OCI-LY7 (cell line): ENCODE measurements around the gene STMND1. TPM values are rescaled to one million over a fixed set of nuclear protein-coding genes. Genes with fewer than 3 reads are reported as not detected.

Experiments
- BruUV-seq: library from RNA; stranded (reverse); fragments of 400-500 nt; replicated peaks from 2 replicates; lab custom pipeline; 2021; lab: Mats Ljungman, UMichigan
- CTCF ChIA-PET: fragments of 300-600 bp; sonication (Branson Sonifier 250); formaldehyde crosslinking; loops from one replicate; lab custom pipeline; 2022; ENCODE audit warnings: antibody characterized with exemption; ENCODE audit not compliant: unreplicated experiment; lab: Charles Lee
- POLR2A ChIA-PET: fragments of 300-600 bp; sonication (Branson Sonifier 250); formaldehyde crosslinking; loops from one replicate; lab custom pipeline; 2022; ENCODE audit warnings: antibody characterized with exemption; lab: Charles Lee
- DNase-seq: peaks from one replicate; pipeline ENCODE4 v3.0.0-alpha.2; 2015; ENCODE audit warnings: low spot score
- H2AFZ ChIP-seq: fragments of 200-600 bp; sonication (generic), shearing (Covaris generic); 2 replicates; pipeline ENCODE4 v1.6.1; 2014; ENCODE audit warnings: mild to moderate bottlenecking, antibody characterized with exemption, low read length, moderate library complexity
- H3K27ac ChIP-seq: fragments of 200-600 bp; sonication (generic); 2 replicates; pipeline ENCODE4 v1.5.1; 2014; ENCODE audit warnings: mixed run types, low read depth, mild to moderate bottlenecking, moderate library complexity, low read length, inconsistent platforms; ENCODE audit not compliant: poor library complexity, severe bottlenecking
- H3K36me3 ChIP-seq: fragments of 200-600 bp; sonication (generic); 2 replicates; pipeline ENCODE4 v1.6.1; 2014; ENCODE audit warnings: mild to moderate bottlenecking, antibody characterized with exemption, low read length, moderate library complexity, mixed read lengths; ENCODE audit not compliant: insufficient read depth
- H3K4me1 ChIP-seq: fragments of 200-600 bp; sonication (generic); 2 replicates; pipeline ENCODE4 v1.5.1; 2014; ENCODE audit warnings: mild to moderate bottlenecking, low read length; ENCODE audit not compliant: insufficient read depth, poor library complexity, severe bottlenecking
- H3K4me2 ChIP-seq: fragments of 200-600 bp; sonication (generic); 2 replicates; pipeline ENCODE4 v1.6.1; 2014; ENCODE audit warnings: mild to moderate bottlenecking, low read length
- H3K4me3 ChIP-seq: fragments of 200-600 bp; sonication (generic); 2 replicates; pipeline ENCODE4 v1.5.1; 2014; ENCODE audit warnings: mild to moderate bottlenecking, low read depth, low read length; ENCODE audit not compliant: poor library complexity, severe bottlenecking
- H3K79me2 ChIP-seq: fragments of 200-600 bp; sonication (generic); 2 replicates; pipeline ENCODE4 v1.6.1; 2016; ENCODE audit warnings: low read depth, mild to moderate bottlenecking, low read length, moderate library complexity, mixed read lengths; ENCODE audit not compliant: insufficient read depth
- H3K9me2 ChIP-seq: fragments of 200-600 bp; sonication (generic); 2 replicates; pipeline ENCODE4 v1.6.1; 2016; ENCODE audit warnings: mild to moderate bottlenecking, low read length, mixed read lengths; ENCODE audit not compliant: insufficient read depth
- H3K9me3 ChIP-seq: fragments of 200-600 bp; sonication (generic); 2 replicates; pipeline ENCODE4 v1.6.1; 2014; ENCODE audit warnings: mild to moderate bottlenecking, mixed run types, low read length, mixed read lengths
- H4K20me1 ChIP-seq: fragments of 200-600 bp; sonication (generic); 2 replicates; pipeline ENCODE4 v1.6.1; 2014; ENCODE audit warnings: mild to moderate bottlenecking, antibody characterized with exemption, low read length, moderate library complexity, mixed read lengths; ENCODE audit not compliant: insufficient read depth
- CTCF ChIP-seq: fragments of 200-600 bp; sonication (generic); conservative IDR thresholded peaks from 2 replicates; pipeline ENCODE4 v1.5.1; 2014; ENCODE audit warnings: mild to moderate bottlenecking, antibody characterized with exemption, low read length, moderate library complexity, mixed read lengths
- EZH2phosphoT487 ChIP-seq: fragments of 200-600 bp; sonication (generic); IDR thresholded peaks from 2 replicates; pipeline ENCODE4 v1.6.1; 2018; ENCODE audit warnings: low read depth, borderline replicate concordance, mild to moderate bottlenecking, mixed run types, antibody characterized with exemption, low read length, moderate library complexity, mixed read lengths
- intact Hi-C: fragments of 100-400 bp; cut with micrococcal nuclease; formaldehyde crosslinking; loops from one replicate; pipeline ENCODE4 v1.10.0; 2022; ENCODE audit not compliant: unreplicated experiment
- total RNA-seq, 2 experiments: library from RNA; depleted of rRNA in 1 of 2; stranded (reverse); fragments of >200 nt in 1 of 2; shearing (Covaris generic) in 1 of 2; gene quantifications; 2 replicates each; pipeline ENCODE4 v1.2.3, GENCODE V29; 2014 to 2022

The STMND1 gene
- total RNA-seq, 2 experiments from 2014 or later = not detected

GRCh38 chr6:17081273-17081672 lies 20.6 kb upstream of the STMND1 start:
- Histone ChIP-seq H3K27ac (no peak overlapping the region), H3K4me3 (no peak overlapping the region), H2AFZ (no peak overlapping the region), H3K4me2 (no peak overlapping the region), H3K36me3 (no peaks in the 10 kb centered on the region), H4K20me1 (no peaks in the 10 kb centered on the region), H3K4me1 (no peaks in the 10 kb centered on the region), H3K79me2 (no peaks in the 10 kb centered on the region), H3K9me3 (no peaks in the 10 kb centered on the region), H3K9me2 (no peaks in the 10 kb centered on the region)
- intact Hi-C loops = no loop called here
- ChIA-PET POLR2A (no interaction called here), CTCF (no interaction called here)
- DNase-seq = no peak
- BruUV-seq = no TSS peak
- TF ChIP-seq CTCF (no peak), EZH2phosphoT487 (no peak)

- H3K9me3 ChIP-seq = no peaks in the 10 kb centered on the region
- H3K36me3 ChIP-seq = no peaks in the 10 kb centered on the region
- CTCF ChIA-PET = no interaction called here
- DNase-seq = no peak
- no peak overlapping the region for H3K4me2 ChIP-seq
- H3K4me3 ChIP-seq = no peak overlapping the region
- no peaks in the 10 kb centered on the region for H3K9me2 ChIP-seq
- no peak overlapping the region for H2AFZ ChIP-seq
- no peaks in the 10 kb centered on the region for H3K79me2 ChIP-seq
- intact Hi-C loops = no loop called here
- no peak overlapping the region for H3K27ac ChIP-seq
- no peaks in the 10 kb centered on the region for H3K4me1 ChIP-seq
- H4K20me1 ChIP-seq = no peaks in the 10 kb centered on the region
- POLR2A ChIA-PET = interaction anchor here (0.6 kb wide), 1 partner anchor 225 kb away, joined by 3 read pairs; no protein-coding TSS in a partner anchor
- no peak for TF ChIP-seq CTCF
- no peak for TF ChIP-seq EZH2phosphoT487
- BruUV-seq = no TSS peak
Observed at GRCh38 chr6:17081860-17082508, 19.9 kb upstream of the STMND1 start.

DNA sequence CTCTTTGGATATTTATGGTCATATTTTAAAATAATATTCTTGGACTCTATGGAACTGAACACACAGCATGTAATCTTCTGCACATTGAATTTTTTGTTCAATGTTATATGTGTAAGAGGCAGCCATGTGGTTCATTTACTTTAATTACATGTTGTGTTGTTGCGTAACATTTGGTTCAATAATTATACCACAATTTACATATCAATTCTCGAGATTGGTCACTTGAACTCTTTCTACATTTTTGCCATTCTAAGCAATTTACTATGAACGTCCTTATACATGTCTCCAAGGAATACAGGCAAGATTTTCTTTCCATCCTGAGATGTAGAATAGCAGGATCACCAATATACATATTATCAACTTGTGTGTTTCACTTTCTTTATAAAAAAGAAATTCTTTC lies 18.5 kb upstream of the STMND1 start:
- H3K9me3 ChIP-seq = no peaks in the 10 kb centered on the region
- intact Hi-C loops = no loop called here
- BruUV-seq = no TSS peak

More for the DNA sequence above, 18.5 kb upstream of the STMND1 start:
- H3K4me2 ChIP-seq = no peak overlapping the region
- no peak overlapping the region for H3K27ac ChIP-seq
- no peak for DNase-seq
- H4K20me1 ChIP-seq = no peaks in the 10 kb centered on the region
- H2AFZ ChIP-seq = no peak overlapping the region
- CTCF ChIA-PET = no interaction called here
- POLR2A ChIA-PET = no interaction called here
- no peaks in the 10 kb centered on the region for H3K36me3 ChIP-seq
- no peaks in the 10 kb centered on the region for H3K79me2 ChIP-seq
- H3K4me3 ChIP-seq = no peak overlapping the region
- no peak for TF ChIP-seq EZH2phosphoT487
- no peak for TF ChIP-seq CTCF
- no peaks in the 10 kb centered on the region for H3K4me1 ChIP-seq
- H3K9me2 ChIP-seq = no peaks in the 10 kb centered on the region
